ENCODE results near the gene ZNF414. TPM values are rescaled to one million over a fixed set of nuclear protein-coding genes. Genes with fewer than 3 reads are reported as not detected.

ZNF414 gene
- total RNA-seq, 1 donor from 2014 or later: 3.6 TPM

DNA sequence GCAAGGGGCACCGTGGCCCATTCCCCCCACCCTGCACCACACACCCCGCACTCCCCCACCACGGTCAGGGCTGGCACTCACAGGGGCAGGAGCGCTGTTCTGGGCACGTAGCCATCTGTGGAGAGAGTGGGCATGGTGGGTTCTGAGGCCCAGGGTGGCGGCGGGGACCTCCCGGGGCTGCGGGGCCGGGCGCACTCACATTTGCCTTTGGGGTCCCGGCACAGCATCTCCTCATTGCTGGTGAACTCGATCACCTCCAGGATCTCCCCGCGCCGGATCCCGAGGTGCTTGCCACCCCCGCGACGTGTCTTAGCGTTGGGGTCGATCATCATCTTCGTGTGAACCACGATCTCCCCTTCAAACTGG, 23.6 kb downstream of the ZNF414 start:
- DNase-seq (ENCODE audit: low read depth, low spot score): no peak

DNA sequence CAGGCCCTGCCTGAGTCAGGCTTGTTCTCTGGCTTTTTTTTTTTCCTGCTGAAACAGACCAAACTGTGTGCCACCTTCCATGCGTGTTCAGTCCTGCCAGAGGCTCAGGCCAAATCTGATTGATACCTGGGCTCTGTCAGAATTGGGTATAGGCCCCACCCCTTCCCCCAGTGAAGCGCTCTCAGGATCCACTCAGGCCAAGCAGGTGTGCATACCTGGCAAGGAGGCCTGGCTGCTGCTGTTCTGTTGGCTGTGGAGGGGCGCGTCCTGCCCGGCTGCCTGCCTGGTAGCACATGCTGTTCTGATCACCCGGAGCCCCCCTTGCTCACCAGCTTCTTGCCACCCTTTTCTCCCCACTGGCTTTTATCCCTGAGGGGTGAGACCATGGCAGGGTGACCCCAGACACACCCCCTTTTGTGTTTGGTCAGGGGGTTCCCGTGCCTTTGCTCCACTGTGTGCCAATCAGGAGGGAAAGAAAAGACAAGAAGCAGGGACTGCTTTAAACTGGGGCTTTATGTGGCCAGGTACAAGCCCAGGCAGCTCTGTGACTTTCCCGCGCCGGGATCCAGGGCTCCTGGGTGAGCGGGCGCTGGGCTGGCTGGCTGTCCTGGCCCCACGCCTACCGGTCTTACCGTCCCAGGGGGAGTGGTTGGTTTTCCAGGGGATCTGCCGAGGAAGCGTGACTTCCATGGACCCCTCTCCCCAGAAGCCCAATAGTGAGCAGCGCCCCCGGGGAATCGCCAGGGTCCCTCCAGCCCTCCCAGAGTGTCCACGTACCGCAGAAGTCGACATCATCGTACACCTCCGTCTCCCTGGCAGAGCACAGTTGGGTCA, 24.2 kb downstream of the ZNF414 start:
- no peak for DNase-seq (ENCODE audit: low read depth, low spot score)

DNA sequence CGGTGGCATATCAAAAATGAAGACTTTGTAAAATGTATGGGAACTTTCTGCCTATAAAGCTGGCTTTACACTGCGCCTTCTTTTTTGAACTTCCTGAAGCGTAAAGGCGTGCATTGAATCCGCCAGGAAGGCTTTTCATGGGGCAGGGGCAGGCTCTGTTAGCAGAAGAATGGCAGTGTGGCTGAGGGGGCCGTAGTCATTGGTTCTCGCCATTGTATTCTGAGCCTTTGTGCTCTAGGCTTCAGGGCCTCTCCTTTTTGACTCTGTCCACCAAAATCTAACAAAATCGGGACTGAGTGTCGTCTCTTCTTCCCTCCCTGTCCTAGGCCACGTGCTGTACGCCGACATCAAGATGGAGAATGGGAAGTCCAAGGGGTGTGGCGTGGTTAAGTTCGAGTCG, 25.6 kb downstream of the ZNF414 start:
- no peak for DNase-seq (ENCODE audit: low read depth, low spot score)

DNA sequence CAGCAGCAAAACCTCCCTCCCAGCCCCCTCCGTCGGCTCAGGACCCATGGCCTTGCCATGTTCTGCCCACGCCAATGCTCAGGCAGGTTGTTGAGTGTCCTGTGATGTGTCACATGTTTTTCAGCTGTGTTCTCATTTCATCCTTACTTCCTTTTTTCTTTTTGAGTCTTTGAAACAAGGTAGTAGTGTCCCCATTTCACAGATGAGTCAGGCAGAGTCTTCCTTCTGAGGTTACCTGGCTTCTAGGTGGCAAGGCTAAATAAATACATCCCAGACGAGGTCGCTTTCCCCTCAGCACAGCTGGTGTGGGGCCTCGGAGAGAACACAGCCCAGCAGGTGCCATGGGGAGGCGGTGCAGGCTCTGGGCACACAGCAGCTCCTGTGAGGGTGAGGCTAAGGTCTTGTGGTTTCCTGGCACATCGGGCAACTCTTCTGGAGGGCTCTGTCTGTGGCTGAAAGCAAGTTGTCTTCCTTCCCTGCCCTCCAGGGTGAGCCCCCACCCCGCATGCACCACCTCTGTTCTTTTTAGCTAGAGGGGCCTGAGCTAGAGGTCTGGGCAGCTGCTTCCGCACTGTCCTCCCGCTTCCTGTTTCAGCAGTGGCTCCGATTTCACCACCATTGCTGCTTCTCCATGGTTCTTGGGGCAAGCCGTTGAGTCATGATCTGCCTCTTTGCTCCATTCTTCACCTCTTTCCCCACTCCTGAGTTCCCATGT, 26.7 kb downstream of the ZNF414 start:
- DNase-seq (ENCODE audit: low read depth, low spot score): no peak

DNA sequence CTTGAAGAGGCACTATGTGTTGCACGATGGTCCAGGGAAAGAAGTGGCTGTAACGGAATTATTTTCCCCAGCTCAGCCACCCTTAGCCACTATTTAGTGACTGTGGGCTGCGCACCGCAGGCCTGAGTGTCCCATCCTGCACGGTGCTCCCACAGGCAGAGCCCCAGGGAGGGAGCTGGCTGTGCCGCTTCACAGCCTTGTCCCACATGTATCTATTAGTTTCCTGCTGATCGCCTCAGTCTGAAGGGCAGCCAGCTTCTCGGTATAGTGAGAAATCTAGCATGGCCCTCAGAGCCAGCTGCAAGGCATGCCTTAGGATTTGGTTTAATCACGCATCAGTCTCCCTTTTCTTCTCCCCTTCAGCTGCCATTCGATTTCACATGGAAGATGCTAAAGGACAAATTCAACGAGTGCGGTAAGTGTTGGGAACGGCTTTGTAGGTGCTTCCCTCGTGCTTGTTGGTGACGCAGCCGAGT, 27.3 kb downstream of the ZNF414 start:
- no peak for DNase-seq (ENCODE audit: low read depth, low spot score)

DNA sequence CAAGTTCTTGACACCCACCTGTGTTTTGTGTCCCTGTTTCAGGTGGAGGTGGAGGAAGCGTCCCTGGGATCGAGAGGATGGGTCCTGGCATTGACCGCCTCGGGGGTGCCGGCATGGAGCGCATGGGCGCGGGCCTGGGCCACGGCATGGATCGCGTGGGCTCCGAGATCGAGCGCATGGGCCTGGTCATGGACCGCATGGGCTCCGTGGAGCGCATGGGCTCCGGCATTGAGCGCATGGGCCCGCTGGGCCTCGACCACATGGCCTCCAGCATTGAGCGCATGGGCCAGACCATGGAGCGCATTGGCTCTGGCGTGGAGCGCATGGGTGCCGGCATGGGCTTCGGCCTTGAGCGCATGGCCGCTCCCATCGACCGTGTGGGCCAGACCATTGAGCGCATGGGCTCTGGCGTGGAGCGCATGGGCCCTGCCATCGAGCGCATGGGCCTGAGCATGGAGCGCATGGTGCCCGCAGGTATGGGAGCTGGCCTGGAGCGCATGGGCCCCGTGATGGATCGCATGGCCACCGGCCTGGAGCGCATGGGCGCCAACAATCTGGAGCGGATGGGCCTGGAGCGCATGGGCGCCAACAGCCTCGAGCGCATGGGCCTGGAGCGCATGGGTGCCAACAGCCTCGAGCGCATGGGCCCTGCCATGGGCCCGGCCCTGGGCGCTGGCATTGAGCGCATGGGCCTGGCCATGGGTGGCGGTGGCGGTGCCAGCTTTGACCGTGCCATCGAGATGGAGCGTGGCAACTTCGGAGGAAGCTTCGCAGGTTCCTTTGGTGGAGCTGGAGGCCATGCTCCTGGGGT, 28.2 kb downstream of the ZNF414 start:
- no peak for DNase-seq (ENCODE audit: low read depth, low spot score)

DNA sequence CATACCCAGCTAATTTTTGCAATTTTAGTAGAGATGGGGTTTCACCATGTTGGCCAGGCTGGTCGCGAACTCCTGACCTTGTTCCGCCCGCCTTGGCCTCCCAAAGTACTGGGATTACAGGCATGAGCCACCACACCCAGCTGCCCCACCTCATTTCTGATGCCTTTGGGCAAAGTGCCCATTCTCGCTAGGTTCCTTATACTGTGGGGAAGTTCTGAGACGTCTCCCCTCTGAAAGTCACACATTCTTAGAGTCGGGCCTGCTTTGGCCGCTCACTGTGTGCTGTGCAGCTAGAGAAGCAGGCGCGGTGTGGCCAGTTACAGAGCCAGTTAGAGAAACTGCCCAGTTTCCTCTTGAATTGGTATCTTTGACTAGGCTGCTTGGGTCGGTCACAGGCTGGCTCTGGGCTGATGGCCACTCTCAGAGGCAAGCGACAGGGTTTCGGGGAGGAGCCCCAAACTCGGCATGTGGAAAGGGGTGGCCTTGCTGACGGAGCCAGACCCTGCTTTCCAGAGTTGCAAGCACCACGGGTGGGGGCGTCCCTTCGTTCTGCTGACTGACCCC, 29.6 kb downstream of the ZNF414 start:
- DNase-seq (ENCODE audit: low read depth, low spot score): no peak

DNA sequence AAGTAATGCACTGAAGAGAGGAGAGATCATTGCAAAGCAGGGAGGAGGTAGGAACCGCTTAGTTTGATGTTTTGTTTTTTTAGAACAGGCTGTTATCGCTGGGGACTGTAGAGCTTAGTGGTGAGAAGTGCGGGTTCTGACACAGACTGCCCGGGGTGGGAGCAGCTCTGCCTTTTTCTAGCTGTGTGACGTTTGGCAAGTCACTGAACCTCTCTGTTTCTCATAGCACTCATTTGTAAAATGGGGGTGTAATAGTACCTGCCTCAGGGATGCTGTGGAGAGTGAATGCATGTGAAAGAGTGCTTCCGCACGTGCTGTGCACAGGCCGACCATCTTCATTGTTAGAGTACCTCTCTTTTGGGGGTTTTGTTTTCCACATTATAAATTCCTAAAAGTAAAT, 30.8 kb downstream of the ZNF414 start:
- DNase-seq (ENCODE audit: low read depth, low spot score): no peak

DNA sequence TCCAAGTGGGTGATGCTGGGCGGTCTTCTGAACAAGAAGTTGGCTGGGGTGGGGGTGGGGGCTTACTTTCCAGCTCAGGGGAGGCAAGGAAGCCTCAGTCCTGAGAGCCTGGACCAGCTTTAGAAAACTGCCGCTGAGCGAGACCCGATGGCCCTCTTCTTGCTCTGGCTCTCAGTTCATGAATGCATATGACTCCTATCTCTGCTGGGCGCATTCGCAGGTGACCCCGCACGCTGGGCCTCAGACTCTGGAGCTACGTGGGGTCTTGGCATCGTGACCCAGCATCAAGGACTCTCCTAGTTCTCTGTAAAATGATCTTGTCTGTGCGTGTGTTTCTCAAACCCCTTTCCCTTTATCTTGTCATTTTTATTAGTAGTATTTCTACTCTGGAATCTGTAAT, 31.3 kb downstream of the ZNF414 start:
- no peak for DNase-seq (ENCODE audit: low read depth, low spot score)

DNA sequence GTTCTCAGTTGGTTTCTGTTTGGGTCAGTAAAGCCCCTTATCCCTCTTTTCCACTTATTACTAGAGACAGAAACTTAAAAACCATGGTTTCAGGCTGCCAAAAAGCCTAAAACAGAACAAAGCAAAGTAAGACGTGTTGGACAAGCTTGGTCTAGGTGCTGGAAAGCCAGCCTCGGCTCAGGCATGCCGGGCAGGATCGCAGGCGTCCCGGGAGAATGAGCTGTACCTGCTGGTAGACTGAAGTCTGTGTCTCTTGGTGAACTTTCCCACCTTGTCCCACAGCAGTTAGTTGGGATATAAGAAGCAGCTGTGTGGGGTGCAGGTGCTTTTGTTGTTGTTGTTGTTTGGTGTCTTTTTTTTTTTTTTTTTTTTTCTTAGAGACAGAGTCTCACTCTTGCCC, 32.4 kb downstream of the ZNF414 start:
- no peak for DNase-seq (ENCODE audit: low read depth, low spot score)

DNA sequence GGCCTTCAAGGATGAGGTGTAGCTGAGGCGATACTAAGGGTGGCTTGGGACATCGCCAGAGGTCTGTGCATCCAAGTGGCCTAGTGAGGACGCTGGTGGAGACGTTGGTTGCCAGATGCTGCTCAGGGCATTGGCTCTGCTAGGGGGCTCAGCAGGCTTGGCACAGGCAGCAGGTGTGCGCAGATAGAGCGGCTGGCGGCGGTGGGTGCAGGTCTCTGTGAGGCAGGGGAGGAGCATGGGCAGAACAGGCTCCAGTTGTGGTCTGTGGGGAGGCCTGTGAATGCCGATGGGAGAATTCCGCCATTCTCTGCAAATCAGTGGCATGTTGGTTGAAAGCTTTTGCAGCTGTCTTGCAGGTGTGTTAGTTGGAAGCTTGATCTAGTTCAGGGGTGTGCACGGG, 32.8 kb downstream of the ZNF414 start:
- DNase-seq (ENCODE audit: low read depth, low spot score): no peak

DNA sequence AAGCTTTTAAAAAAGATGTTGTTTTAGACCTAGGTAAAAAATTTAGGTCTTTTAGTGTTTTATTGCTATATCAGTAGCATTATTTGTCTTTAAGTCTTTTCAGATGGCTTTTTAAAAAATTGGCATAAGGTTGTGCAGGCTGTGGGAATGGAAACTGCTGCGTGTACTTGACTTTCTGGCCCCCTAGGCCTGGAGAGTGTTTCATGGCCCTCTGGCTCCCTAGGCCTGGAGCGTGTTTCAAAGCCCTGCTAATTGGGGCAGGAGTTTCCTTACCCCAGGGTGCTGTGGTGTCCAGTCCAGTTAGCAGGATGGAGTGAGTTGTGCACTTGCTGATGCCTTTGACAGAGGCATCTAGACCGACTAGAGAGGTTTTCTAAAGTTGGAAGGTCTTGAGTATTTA, 35.4 kb downstream of the ZNF414 start:
- no peak for DNase-seq (ENCODE audit: low read depth, low spot score)

DNA sequence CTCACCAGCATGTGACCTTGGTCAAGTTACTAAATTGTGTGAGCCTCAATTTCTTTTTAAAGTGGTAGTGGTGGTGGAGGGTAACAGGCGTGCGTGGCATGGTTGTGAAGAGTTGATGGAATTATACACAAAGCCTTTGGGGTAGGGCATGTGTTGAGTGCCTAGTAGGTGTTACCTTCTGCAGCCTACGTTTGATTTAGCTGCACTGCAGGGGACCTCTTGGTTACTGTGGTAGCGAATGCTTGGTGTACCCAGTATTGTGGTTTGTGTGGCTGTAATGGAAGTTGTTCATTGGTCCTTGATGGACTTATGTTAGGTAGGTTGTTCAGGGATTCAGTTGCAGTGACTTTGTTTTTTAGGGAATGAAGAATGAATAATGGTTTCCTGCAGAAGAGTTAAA, 36.1 kb downstream of the ZNF414 start:
- DNase-seq (ENCODE audit: low read depth, low spot score): no peak

DNA sequence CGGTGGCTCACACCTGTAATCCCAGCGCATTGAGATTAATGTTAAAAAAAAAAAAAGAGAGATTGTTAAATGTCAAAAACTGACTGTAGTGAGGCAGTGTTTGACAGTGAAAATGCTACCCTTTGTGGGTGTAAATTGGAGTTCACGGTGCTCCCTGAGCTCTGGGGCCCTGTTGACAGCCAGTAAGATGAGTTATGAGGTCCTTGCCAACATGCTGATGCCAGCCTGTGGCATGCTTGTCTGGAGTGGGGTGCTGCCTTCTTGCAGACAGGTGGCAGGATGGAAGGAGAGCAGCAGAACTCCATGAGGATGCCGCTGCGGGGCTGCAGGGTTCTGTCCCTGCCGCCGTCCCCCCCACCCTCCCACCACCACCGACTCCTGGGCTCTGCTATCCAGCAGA, 37.4 kb downstream of the ZNF414 start:
- no peak for DNase-seq (ENCODE audit: low read depth, low spot score)

DNA sequence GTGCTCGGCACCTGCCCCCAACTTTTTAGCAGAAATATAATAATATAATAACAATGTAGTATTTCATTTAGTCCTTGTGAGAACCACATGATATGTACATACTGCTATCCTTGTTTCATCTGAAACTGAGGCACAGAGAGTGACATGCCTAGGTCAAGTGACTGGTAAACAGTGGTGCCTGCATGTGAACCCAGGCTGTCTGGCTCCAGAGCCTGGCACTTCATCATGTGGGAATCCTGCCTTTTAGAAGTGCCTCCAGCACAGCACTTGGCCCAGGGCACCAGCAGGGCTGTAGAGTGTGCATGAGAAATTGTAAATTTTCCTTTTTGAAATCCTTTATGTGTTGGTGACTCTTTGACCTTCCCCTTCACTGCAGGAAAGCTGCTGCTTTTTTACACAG, 39.0 kb downstream of the ZNF414 start:
- no peak for DNase-seq (ENCODE audit: low read depth, low spot score)

DNA sequence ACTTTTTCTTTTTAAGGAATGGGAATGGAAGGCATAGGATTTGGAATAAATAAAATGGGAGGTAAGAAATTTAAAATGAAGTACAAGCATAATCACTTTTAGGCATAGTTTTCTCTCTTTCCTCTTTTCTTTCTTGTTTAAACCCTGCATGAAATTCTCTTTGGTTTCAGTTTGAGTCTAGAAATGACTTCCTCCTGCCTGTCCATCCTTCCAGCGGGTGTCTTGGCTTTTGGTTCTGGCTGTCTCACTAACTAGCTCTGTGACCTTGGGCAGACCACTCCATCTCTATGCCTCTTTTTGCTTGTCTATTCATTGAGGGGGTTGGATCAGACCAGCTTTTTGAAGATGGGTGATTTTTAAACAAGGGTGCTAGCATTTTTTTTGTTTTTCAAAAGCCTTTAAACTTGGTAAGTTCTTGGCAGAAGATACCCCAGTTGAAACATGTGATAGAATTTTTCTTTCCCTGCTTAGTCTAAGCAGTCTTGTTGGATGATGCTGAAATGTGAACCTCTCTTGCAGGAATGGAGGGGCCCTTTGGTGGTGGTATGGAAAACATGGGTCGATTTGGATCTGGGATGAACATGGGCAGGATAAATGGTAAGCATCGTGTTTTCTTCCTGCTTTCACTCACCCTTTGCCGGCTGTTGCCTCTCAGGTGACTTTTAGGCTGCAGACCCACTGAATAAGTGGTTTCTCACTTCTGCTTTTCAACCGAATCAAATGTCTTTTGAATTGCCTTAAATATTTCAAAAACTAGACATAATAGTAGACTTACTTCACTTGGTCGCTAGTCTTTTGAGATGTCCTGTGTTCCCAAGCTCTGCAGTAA, 40.1 kb downstream of the ZNF414 start:
- DNase-seq (ENCODE audit: low read depth, low spot score): no peak

DNA sequence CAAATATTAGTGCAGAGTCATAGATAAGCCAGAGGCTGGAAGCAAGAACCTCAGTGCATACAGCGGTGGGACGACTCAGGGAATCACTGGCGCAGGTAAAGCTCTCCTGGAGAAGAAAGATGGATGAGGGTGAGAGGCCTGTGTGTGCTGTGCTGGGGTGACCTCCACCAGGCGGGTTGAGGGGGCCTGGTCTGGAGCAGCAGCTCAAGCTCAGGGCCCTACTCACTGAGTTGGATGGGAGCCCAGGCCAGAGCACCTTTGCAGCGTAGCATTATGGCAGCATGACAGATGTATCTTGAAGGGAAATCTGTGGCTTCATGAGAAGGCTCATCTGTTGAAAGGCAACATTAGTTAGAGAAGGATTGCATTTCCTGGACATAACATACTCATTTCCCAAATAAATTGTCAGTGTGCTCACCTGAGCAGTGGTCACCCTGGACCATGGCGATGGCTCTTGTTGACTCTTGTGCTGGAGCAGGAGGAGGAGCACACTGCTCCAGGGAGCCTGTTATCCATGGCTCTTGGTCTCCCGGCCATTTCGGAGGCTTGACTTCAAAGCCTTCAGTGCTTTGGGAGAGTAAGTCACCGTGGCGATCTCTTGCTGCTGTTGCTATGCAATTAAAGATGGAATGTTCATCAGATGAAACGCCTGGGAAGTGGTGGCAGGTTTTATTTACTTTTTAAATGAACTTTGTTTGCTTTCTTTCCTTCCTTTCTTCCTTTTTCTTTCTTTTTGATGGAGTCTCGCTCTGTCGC, 44.2 kb downstream of the ZNF414 start:
- DNase-seq (ENCODE audit: low read depth, low spot score): no peak

DNA sequence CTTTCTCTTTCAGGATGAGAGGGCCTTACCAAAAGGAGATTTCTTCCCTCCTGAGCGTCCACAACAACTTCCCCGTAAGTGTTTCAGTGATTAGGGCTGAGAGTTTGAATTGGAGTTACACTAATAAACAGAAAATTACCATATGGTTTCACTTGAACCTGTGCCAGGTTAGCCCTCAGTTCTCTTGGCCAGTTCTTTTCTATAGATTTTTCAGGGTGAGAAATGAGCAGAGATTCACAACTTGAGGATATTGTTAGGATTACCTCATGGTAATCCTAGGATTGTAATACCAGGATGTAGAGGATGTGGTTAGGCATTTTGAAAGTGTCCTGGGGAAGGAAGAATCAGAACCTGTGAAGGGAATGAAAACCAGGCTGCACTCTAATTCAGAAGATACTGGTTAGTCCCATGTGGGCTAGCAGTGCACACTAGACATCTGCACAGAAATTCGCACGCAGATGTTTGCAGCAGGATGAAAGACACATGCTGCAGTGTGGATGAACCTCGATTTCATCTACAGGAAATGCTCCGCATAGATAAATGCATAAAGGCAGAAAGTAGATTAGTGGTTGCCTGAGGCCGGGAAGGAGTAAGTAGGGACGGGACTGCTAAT, 45.1 kb downstream of the ZNF414 start:
- no peak for DNase-seq (ENCODE audit: low read depth, low spot score)

DNA sequence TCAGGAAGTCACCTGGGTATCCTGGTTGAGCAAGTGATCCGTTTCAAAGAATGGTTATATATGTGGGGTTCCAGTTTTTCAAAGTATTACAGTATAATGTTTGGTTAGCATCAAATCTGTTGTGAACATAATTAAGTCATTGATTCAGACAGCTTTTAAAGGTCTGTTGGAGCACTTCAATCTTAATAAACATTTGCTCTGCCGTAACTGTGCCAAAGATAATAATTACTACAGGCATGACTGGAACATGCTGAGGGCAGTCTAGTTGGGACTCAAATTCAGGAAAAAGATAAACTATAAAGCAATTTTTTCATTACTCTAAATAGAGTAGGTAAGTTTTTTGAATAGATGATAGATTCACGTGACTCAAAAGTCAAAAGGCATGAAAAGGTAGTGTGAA, 45.8 kb downstream of the ZNF414 start:
- DNase-seq (ENCODE audit: low read depth, low spot score): no peak

DNA sequence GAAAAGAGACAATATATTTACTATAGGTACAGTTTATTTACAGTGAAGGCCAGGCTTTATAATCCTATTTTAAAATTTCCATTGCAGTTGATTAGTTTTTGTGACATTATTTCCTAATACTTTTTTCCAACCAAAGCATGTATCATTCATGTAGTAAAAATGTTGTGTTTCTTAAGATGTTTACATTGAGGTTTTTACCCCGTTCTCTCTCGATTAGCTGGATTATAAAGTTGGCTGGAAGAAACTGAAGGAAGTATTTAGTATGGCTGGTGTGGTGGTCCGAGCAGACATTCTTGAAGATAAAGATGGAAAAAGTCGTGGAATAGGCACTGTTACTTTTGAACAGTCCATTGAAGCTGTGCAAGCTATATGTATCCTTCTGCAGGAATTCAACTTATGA, 47.9 kb downstream of the ZNF414 start:
- no peak for DNase-seq (ENCODE audit: low read depth, low spot score)

All from pulmonary artery endothelial cell (primary cell).